HG03280 (cell line): ENCODE data around the gene SEMA3A.
"Not testable (repeated sequence)": the region's sequence is repeated elsewhere in the genome, so short reads cannot be mapped to it uniquely, and the experiment has no call there.

ENCODE experiments used
- ATAC-seq: cut with Tn5 transposase; IDR thresholded peaks from one replicate; pipeline ENCODE4 v1.9.1; 2021; ENCODE audit warnings: mild to moderate bottlenecking, moderate library complexity; ENCODE audit not compliant: unreplicated experiment

SEMA3A gene

GRCh38 chr7:84076219-84076618 lies 118.4 kb downstream of the SEMA3A start:
- no peak for ATAC-seq

- no peak for ATAC-seq
These were observed 121.3 kb downstream of the SEMA3A start for GRCh38 chr7:84073186-84073875.

- ATAC-seq, result no peak
These were observed 123.8 kb downstream of the SEMA3A start for GRCh38 chr7:84070770-84071169.

DNA sequence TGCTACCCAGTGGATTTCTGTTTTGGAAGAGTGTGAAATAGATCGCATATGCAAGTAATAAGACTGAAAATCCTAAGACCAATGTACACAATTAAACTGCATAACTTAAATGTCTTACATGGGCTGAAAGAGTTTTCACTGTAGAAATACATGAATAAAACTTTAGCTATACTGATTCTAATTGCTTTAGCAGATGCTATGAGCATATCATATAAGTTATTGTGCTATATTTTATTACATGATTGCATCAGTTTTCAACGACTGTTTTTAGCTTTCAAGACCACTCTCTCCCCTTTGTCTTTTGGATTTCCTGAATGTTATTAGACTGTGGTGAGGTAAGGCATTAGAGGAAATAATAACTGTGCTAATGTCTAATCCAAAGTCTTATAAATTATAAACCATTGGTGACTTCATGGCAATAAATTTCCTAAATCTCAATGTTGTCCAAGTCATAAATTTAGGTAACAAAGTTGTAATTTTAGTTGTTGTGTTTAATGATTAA lies 124.5 kb downstream of the SEMA3A start:
- no peak for ATAC-seq

DNA sequence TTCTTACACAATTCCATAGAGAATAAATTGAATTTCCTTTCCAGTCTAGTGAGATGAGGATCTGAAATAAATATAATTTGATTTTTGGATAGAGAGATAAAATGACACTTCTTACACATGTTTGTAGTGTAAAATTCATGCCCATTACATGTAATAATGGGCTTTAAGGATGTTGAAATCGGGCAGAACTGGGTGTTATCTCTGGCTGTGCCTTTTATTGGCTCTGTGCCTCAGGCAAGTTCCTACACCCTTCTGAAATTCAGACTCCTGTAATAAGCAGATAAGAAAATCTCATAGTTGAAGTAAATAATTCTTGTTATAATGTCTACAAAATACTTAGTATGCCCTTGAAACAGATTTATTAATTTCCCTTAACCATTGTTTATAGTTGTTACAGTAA lies 125.6 kb downstream of the SEMA3A start:
- no peak for ATAC-seq

- ATAC-seq, result not testable (repeated sequence)
These were observed 132.1 kb downstream of the SEMA3A start for GRCh38 chr7:84062489-84062901.

GRCh38 chr7:84060760-84061261 lies 133.8 kb downstream of the SEMA3A start:
- no peak for ATAC-seq

DNA sequence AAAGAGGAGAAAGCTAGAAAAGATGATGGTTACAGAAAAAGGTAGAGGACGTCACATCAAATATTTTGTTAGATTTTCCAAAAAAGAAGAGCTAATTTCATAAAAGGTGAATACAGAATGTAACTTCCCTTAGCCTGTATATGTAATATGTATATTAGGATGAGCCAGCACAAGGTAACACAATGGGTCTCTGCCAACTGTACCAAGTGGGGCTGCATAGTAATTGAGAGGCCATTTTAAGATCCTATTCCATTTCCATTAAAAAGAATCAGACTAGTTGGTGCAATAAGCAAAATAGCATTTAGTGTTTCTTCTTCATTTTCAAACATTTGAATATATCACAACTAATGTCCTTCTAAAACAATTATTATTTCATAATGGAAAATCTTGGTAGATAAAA lies 134.6 kb downstream of the SEMA3A start:
- ATAC-seq, result no peak

GRCh38 chr7:84058311-84059076 lies 136.1 kb downstream of the SEMA3A start:
- no peak for ATAC-seq

- ATAC-seq, result no peak
These were observed 137.0 kb downstream of the SEMA3A start for GRCh38 chr7:84057576-84057975.

- no peak for ATAC-seq
These were observed 138.5 kb downstream of the SEMA3A start for GRCh38 chr7:84055904-84056605.

GRCh38 chr7:84055199-84055598 lies 139.4 kb downstream of the SEMA3A start:
- not testable (repeated sequence) for ATAC-seq

DNA sequence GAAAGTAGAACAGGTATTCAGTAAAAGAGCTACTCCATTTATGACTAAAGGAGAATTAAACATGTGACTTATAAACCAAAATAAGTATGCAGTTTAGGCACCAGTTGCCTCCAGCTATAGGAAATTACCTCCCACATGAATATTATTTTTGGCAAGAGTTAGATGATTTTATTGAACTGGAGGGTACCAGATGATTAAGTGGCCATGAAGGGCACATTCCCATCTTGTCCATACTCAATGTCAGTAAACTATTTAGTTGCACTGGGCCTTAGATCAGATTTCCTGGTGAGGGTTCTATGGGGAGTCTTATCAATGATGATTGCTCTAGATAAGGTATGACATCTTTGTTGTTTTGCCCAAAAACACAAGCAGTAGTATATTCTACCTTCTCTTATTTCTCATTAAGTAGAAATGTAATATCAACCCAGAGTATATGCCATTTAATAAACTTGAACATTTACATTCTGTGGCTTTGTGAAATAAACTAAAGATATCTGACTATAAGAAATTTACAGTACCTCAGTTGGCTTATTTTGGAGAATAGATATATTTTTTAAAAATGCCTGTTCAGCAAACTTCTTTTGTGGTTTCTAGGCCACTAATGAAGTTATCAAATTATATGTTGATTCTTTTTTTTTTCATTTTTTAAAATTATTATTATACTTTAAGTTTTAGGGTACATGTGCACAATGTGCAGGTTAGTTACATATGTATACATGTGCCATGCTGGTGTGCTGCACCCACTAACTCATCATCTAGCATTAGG lies 145.3 kb downstream of the SEMA3A start:
- ATAC-seq, result no peak

DNA sequence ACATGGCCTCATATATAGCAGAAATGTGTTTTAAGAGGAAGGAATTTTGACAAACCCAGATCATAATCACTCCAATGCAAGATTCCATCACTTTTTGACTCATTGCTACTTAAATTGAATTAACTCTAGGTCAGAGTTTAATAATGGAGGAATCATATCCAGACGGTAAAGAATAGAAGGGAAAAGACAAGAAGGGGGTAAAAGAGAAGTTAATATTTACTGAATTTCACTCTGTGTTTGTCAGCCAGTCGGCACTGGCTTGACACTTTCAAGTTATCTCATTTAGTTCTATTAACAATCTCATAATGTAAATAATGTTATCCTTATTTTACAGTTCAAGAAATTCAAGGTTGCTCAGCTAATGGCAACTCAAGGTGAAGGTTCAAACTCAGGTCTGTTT lies 147.5 kb downstream of the SEMA3A start:
- ATAC-seq, result no peak

- ATAC-seq, result no peak
These were observed 149.8 kb downstream of the SEMA3A start for GRCh38 chr7:84044834-84045233.

DNA sequence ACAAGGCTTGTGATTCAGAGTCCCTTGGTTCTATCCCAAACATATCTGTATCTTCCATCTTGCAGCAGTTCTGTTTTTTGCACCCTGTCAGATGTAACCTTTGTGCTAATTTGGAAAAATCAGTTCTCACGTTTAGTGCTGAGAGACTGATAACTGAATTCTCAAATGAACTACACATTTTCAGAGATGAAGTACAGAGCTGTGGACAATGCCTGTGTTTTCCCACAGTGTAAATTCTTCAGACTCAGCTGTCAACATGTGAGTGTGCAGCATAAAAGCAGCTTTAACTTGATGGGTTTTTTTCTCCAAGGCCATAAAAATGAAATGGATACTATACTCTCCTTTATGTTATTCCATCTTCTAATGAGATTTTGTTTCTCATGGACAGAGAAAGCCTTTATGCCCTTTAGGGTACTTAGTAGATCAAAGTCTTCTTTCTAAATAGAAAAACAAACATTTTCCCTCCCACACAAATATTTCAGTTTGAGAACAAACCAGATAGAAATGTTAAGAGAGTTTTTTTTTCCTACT lies 150.9 kb downstream of the SEMA3A start:
- no peak for ATAC-seq

DNA sequence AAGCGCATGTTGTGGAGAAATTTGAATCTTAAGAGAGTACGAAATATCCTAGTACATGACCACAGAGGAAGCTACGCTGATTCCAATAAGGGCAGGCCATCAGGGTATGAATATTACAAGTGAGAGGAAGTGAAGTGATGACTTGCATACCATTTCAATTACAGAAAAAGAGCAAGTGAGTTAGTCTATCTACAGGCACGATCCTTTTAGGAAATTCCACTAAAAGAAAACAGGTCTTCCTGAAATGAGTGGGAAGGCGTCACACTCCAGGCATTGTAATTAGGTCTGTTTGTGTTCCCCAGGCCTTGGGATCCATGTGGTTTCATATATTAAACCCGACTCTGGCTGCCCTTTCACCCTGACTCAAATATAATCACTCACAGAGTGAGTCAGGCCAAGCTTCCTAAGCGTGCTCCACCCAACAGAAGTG lies 152.5 kb downstream of the SEMA3A start:
- ATAC-seq, result no peak

- no peak for ATAC-seq
These were observed 152.9 kb downstream of the SEMA3A start for GRCh38 chr7:84041649-84042048.

DNA sequence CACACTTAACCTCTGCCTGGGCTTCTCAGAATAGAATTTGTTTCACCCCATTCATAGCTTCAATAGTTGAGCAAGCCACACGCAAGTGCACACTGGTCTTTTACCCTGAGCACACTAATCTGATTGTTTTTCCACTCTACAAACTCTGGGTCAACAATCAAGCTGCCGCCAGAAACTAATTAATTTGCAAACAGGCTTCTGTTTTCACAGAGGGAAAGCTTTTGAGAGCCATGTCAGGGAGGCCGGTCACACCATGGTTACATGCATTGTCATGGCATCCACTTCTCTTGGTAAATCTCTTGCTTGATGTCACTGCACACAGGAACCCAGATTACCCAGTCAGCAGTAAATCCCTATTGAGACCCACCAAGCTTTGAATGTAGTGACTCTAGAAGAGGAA lies 154.2 kb downstream of the SEMA3A start:
- no peak for ATAC-seq

DNA sequence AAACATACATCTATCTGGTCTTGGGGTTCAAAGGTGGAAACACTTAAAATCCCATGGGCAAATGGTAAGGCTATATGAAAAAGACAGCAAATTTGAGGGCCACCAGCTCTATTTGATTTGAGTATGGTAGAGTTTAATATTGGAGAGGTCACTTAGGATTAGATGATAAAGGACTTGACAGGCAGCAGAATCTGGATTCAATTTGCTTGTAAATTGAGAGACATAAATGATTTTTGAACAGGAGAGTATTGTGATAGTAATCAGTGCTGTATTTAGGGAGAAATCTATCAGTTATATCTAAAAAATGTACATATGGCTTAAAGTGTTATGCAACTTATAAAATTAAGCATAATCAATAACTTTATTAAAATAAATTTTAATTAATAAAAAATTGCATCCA lies 155.2 kb downstream of the SEMA3A start:
- no peak for ATAC-seq
